Liver (tissue), 9 donors: Measurements from ENCODE around the gene ATF1. TPM values are rescaled to one million over a fixed set of nuclear protein-coding genes. Genes with fewer than 3 reads are reported as not detected.

Experiments used
- DNase-seq: peaks from one replicate; pipeline ENCODE4 v3.0.0-alpha.2; 2017; ENCODE audit warnings: low spot score
- H3K27ac ChIP-seq, 2 donors: one replicate each; pipeline ENCODE4 v1.7.0; 2013; ENCODE audit warnings: inconsistent platforms in 2 of 2, low read length in 2 of 2, control low read depth in 1 of 2, low read depth in 1 of 2, mild to moderate bottlenecking in 1 of 2
- H3K27me3 ChIP-seq, 4 donors: one replicate each; pipeline versions ENCODE4 v1.6.1 to v1.7.0; 2013; ENCODE audit warnings: low read length in 3 of 4, inconsistent platforms in 1 of 4, mild to moderate bottlenecking in 1 of 4, moderate library complexity in 1 of 4; ENCODE audit not compliant: control insufficient read depth in 4 of 4, insufficient read depth in 4 of 4
- H3K36me3 ChIP-seq, 4 donors: one replicate each; pipeline versions ENCODE4 v1.6.1 to v1.7.0; 2013; ENCODE audit warnings: low read length in 3 of 4, mild to moderate bottlenecking in 3 of 4, low read depth in 1 of 4, moderate library complexity in 1 of 4; ENCODE audit not compliant: control insufficient read depth in 4 of 4, insufficient read depth in 3 of 4
- H3K4me1 ChIP-seq, 4 donors: one replicate each; pipeline versions ENCODE4 v1.6.1 to v1.7.0; 2013; ENCODE audit warnings: low read length in 3 of 4, mild to moderate bottlenecking in 3 of 4, moderate library complexity in 1 of 4; ENCODE audit not compliant: control insufficient read depth in 4 of 4, insufficient read depth in 4 of 4
- H3K4me3 ChIP-seq, 3 donors: one replicate each; pipeline versions ENCODE4 v1.6.1 to v1.7.0; 2013; ENCODE audit warnings: low read length in 3 of 3, control low read depth in 1 of 3, low read depth in 1 of 3, mild to moderate bottlenecking in 1 of 3
- H3K9ac ChIP-seq, 2 donors: one replicate each; pipeline ENCODE4 v1.7.0; 2013; ENCODE audit warnings: low read length in 2 of 2, mild to moderate bottlenecking in 2 of 2, moderate library complexity in 2 of 2, control low read depth in 1 of 2, low read depth in 1 of 2
- H3K9me3 ChIP-seq, 4 donors: one replicate each; pipeline versions ENCODE4 v1.6.1 to v1.7.0; 2013; ENCODE audit warnings: low read length in 3 of 4; ENCODE audit not compliant: control insufficient read depth in 4 of 4
- CTCF ChIP-seq: fragments of 150-350 bp; IDR thresholded peaks from 2 replicates; pipeline ENCODE4 v1.5.1; 2017; ENCODE audit warnings: improper control_type of control experiment, low read depth, low read length; ENCODE audit not compliant: missing input control
- EGR1 ChIP-seq, 2 donors: IDR thresholded peaks; 2 replicates each; pipeline ENCODE4 v1.6.1; 2016 to 2018; ENCODE audit warnings: antibody characterized with exemption in 2 of 2, low read depth in 2 of 2
- GABPA ChIP-seq, 2 donors: IDR thresholded peaks in 1 of 2; conservative IDR thresholded peaks in 1 of 2; 2 replicates each; pipeline ENCODE4 v1.6.1; 2016; ENCODE audit warnings: antibody characterized with exemption in 2 of 2, mild to moderate bottlenecking in 1 of 2, moderate library complexity in 1 of 2
- HNF4A ChIP-seq, 2 donors: conservative IDR thresholded peaks; 2 replicates each; pipeline ENCODE4 v1.6.1; 2016; ENCODE audit warnings: antibody characterized with exemption in 2 of 2, mild to moderate bottlenecking in 2 of 2
- JUND ChIP-seq, 2 donors: IDR thresholded peaks; 2 replicates each; pipeline ENCODE4 v1.6.1; 2016; ENCODE audit warnings: antibody characterized with exemption in 2 of 2
- NR2F2 ChIP-seq: IDR thresholded peaks from 2 replicates; pipeline ENCODE4 v1.6.1; 2016; ENCODE audit warnings: antibody characterized with exemption
- RAD21 ChIP-seq, 2 donors: IDR thresholded peaks; 2 replicates each; pipeline ENCODE4 v1.6.1; 2016; ENCODE audit warnings: antibody characterized with exemption in 2 of 2, mild to moderate bottlenecking in 2 of 2
- RXRA ChIP-seq, 2 donors: IDR thresholded peaks; 2 replicates each; pipeline ENCODE4 v1.6.1; 2017 to 2018; ENCODE audit warnings: antibody characterized with exemption in 2 of 2, mild to moderate bottlenecking in 1 of 2
- SP1 ChIP-seq: IDR thresholded peaks from 2 replicates; pipeline ENCODE4 v1.6.1; 2018; ENCODE audit warnings: antibody characterized with exemption, mild to moderate bottlenecking
- YY1 ChIP-seq: IDR thresholded peaks from 2 replicates; pipeline ENCODE4 v1.6.1; 2016; ENCODE audit warnings: antibody characterized with exemption, mild to moderate bottlenecking
- WGBS: extraction: QIAGEN DNeasy Blood & Tissue Kit; methylation state at CpG from one replicate; pipeline ENCODE4 v1.1.7; 2013; 5-methylcytosine and 5-hydroxymethylcytosine counted together
- polyA plus RNA-seq, 2 donors: library from polyadenylated mRNA; stranded (reverse) in 1 of 2; unstranded in 1 of 2; fragments of 200-250 nt in 1 of 2; fragments of >200 nt in 1 of 2; fragmentation: Nextera tagmentation in 1 of 2; extraction: Ambion mirVana in 1 of 2; gene quantifications; one replicate each; pipeline versions ENCODE4 v1.2.1 to v1.2.3, GENCODE V29; 2013 to 2015
- total RNA-seq, 2 donors: library from RNA; depleted of rRNA; stranded (reverse); fragments of >200 nt; gene quantifications; one replicate each; pipeline ENCODE4 v1.2.3, GENCODE V29; 2014
- TF ChIP-seq, protein P1 (sequence below): IDR thresholded peaks from 2 replicates; pipeline ENCODE4 v1.6.1; 2016; ENCODE audit warnings: antibody characterized with exemption
- TF ChIP-seq, protein P2 (sequence below): IDR thresholded peaks from 2 replicates; pipeline ENCODE4 v1.6.1; 2016; ENCODE audit warnings: antibody characterized with exemption
- TF ChIP-seq, protein P3 (sequence below): IDR thresholded peaks from 2 replicates; pipeline ENCODE4 v1.6.1; 2016; ENCODE audit warnings: antibody characterized with exemption, mild to moderate bottlenecking
- TF ChIP-seq, protein P4 (sequence below): IDR thresholded peaks from 2 replicates; pipeline ENCODE4 v1.6.1; 2016; ENCODE audit warnings: antibody characterized with exemption
- donor health status: healthy.
- donor health status: healthy.
- donor health status: healthy.
- donor health status: healthy.
- donor health status: healthy.

Gene ATF1
- total and polyA plus RNA-seq, 4 donors = 6.3 to 17.0 (median 8.3) TPM

DNA sequence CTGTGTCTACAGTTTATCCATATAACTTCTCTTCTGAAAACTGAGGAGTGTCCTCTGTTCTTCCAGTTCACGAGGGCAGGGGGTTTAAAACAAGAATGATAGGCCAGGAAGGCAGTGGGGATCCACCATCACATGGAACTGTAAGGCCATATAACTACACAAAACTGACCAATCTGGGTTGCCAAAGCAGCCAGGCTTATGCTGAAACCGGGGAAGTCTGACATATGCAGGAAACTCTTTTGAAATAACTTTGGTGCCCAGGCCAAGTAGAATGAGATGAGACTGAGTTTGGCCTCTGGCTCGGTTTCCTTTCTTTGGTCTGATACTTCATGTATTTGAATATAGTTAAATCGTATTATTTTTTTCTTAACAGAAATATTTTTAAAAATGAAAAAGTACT lies 18.0 kb upstream of the ATF1 start (continued):
- TF ChIP-seq, protein P1, sequence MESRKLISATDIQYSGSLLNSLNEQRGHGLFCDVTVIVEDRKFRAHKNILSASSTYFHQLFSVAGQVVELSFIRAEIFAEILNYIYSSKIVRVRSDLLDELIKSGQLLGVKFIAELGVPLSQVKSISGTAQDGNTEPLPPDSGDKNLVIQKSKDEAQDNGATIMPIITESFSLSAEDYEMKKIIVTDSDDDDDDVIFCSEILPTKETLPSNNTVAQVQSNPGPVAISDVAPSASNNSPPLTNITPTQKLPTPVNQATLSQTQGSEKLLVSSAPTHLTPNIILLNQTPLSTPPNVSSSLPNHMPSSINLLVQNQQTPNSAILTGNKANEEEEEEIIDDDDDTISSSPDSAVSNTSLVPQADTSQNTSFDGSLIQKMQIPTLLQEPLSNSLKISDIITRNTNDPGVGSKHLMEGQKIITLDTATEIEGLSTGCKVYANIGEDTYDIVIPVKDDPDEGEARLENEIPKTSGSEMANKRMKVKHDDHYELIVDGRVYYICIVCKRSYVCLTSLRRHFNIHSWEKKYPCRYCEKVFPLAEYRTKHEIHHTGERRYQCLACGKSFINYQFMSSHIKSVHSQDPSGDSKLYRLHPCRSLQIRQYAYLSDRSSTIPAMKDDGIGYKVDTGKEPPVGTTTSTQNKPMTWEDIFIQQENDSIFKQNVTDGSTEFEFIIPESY = no peak
- no peak for TF ChIP-seq JUND (IDR thresholded peaks at IDR 0.05)
- no peak for TF ChIP-seq SP1

DNA sequence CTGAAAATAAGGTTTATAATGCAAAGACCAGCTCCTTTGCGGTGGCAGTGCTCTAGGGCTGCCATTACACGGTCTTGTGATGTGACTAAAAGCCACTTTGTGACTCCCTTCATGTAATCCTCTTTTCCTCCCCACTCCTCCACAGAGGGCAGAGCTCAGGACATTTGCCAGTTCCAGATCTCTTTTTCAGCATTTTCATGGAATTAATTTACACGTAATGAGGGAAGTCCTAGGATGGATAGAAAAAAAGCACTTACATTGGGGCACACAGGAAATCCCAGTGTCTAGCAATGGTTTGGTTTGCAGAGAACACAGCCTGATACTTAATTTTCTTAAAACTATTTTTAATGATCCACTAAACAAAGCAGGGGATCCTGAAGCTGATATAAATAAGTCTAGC lies 17.5 kb upstream of the ATF1 start:
- Histone ChIP-seq H3K27ac (no peak overlapping the region), H3K36me3 (peaks cover 17 to 58% (median 48%) of the 10 kb centered on the region in 4 donors), H3K9ac (no peak overlapping the region), H3K4me3 (no peak overlapping the region), H3K27me3 (no peaks in the 10 kb centered on the region), H3K9me3 (no peaks in the 10 kb centered on the region), H3K4me1 (peaks cover 0 to 2% (median 0%) of the 10 kb centered on the region in 4 donors)
- no peak for TF ChIP-seq NR2F2
- TF ChIP-seq, protein P2, sequence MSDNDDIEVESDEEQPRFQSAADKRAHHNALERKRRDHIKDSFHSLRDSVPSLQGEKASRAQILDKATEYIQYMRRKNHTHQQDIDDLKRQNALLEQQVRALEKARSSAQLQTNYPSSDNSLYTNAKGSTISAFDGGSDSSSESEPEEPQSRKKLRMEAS = no peak
- TF ChIP-seq HNF4A (conservative IDR thresholded peaks at IDR 0.05) = no peak
- TF ChIP-seq RAD21 (IDR thresholded peaks at IDR 0.05) = no peak
- no peak for TF ChIP-seq SP1
- TF ChIP-seq, protein P3, sequence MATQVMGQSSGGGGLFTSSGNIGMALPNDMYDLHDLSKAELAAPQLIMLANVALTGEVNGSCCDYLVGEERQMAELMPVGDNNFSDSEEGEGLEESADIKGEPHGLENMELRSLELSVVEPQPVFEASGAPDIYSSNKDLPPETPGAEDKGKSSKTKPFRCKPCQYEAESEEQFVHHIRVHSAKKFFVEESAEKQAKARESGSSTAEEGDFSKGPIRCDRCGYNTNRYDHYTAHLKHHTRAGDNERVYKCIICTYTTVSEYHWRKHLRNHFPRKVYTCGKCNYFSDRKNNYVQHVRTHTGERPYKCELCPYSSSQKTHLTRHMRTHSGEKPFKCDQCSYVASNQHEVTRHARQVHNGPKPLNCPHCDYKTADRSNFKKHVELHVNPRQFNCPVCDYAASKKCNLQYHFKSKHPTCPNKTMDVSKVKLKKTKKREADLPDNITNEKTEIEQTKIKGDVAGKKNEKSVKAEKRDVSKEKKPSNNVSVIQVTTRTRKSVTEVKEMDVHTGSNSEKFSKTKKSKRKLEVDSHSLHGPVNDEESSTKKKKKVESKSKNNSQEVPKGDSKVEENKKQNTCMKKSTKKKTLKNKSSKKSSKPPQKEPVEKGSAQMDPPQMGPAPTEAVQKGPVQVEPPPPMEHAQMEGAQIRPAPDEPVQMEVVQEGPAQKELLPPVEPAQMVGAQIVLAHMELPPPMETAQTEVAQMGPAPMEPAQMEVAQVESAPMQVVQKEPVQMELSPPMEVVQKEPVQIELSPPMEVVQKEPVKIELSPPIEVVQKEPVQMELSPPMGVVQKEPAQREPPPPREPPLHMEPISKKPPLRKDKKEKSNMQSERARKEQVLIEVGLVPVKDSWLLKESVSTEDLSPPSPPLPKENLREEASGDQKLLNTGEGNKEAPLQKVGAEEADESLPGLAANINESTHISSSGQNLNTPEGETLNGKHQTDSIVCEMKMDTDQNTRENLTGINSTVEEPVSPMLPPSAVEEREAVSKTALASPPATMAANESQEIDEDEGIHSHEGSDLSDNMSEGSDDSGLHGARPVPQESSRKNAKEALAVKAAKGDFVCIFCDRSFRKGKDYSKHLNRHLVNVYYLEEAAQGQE = no peak
- TF ChIP-seq, protein P4, sequence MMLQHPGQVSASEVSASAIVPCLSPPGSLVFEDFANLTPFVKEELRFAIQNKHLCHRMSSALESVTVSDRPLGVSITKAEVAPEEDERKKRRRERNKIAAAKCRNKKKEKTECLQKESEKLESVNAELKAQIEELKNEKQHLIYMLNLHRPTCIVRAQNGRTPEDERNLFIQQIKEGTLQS = no peak
- TF ChIP-seq CTCF = no peak
- TF ChIP-seq GABPA (IDR thresholded peaks at IDR 0.05 in 1 of 2, conservative IDR thresholded peaks at IDR 0.05 in 1 of 2) = no peak
- TF ChIP-seq JUND (IDR thresholded peaks at IDR 0.05) = no peak
- TF ChIP-seq, protein P1 = no peak
- TF ChIP-seq YY1 = no peak
- no peak for TF ChIP-seq RXRA (IDR thresholded peaks at IDR 0.05)
- TF ChIP-seq EGR1 (IDR thresholded peaks at IDR 0.05; ENCODE audit: low read depth in 2 of 2) = no peak
- DNase-seq = no peak
- 93% methylated on average over 3 of the region's 3 CpGs for WGBS
